HFFc6 (cell line): Measurements from ENCODE around the gene NDUFS3. TPM values are rescaled to one million over a fixed set of nuclear protein-coding genes. Genes with fewer than 3 reads are reported as not detected.

Experiments
- DNase-seq: peaks from one replicate; pipeline ENCODE4 v3.0.0-alpha.2; 2018
- H3K27ac Mint-ChIP-seq: 2 replicates; pipeline ENCODE4 v1.8.0; 2020; ENCODE audit warnings: mild to moderate bottlenecking, mixed read lengths
- H3K27me3 Mint-ChIP-seq: 2 replicates; pipeline ENCODE4 v1.8.0; 2021; ENCODE audit warnings: mild to moderate bottlenecking, moderate library complexity, mixed read lengths; ENCODE audit not compliant: insufficient read depth
- H3K36me3 Mint-ChIP-seq: 2 replicates; pipeline ENCODE4 v1.8.0; 2021; ENCODE audit warnings: low read depth, mixed read lengths
- H3K4me1 Mint-ChIP-seq: 2 replicates; pipeline ENCODE4 v1.8.0; 2020; ENCODE audit warnings: low read depth, mixed read lengths
- H3K4me3 Mint-ChIP-seq: 2 replicates; pipeline ENCODE4 v1.8.0; 2020; ENCODE audit warnings: mild to moderate bottlenecking, moderate library complexity, mixed read lengths
- H3K9me3 Mint-ChIP-seq: 2 replicates; pipeline ENCODE4 v1.8.0; 2020; ENCODE audit warnings: mild to moderate bottlenecking, mixed read lengths
- total RNA-seq, 6 experiments: library from RNA; stranded (reverse); fragmentation: NEBNext Ultra II Directional; extraction: Animal tissue kit (Norgen Biotek cat#: 25700); gene quantifications; 2 replicates in 1 of 6; 3 replicates in 5 of 6; pipeline ENCODE4 v1.2.3, GENCODE V29; 2021
- TF ChIP-seq, protein P1 (sequence below): fragments of 200-600 bp; sonication (generic); IDR thresholded peaks from 2 replicates; pipeline ENCODE4 v1.5.0; 2021; ENCODE audit warnings: antibody characterized with exemption, mild to moderate bottlenecking

Gene NDUFS3
- total RNA-seq, 6 experiments from 2014 or later = 97.0 to 105 (median 99.8) TPM

GRCh38 chr11:47628026-47628425, 49.2 kb downstream of the NDUFS3 start:
- H3K27me3 Mint-ChIP-seq = no peaks in the 10 kb centered on the region; the same call in 1 of the 2 replicates
- peaks cover 39% of the 10 kb centered on the region for H3K36me3 Mint-ChIP-seq

DNA sequence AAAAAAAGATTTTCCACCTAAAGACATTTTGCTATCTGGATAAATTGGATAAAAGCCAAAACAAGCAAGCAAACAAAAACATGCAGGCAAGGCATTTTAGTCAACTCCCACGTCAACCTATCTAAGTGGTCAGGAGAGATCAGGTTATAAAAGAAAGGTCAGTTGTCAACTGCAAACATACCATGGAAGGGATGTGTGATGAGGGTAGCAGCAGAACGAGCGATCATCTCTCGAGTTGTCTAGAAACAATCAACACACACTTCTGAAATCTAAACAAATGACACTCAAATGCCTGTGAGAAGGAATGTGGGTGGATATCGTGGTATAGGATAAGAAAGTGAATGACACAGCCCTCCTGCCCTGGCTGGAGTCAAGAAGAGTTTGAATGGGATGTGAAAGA, 52.6 kb downstream of the NDUFS3 start:
- TF ChIP-seq, protein P1, sequence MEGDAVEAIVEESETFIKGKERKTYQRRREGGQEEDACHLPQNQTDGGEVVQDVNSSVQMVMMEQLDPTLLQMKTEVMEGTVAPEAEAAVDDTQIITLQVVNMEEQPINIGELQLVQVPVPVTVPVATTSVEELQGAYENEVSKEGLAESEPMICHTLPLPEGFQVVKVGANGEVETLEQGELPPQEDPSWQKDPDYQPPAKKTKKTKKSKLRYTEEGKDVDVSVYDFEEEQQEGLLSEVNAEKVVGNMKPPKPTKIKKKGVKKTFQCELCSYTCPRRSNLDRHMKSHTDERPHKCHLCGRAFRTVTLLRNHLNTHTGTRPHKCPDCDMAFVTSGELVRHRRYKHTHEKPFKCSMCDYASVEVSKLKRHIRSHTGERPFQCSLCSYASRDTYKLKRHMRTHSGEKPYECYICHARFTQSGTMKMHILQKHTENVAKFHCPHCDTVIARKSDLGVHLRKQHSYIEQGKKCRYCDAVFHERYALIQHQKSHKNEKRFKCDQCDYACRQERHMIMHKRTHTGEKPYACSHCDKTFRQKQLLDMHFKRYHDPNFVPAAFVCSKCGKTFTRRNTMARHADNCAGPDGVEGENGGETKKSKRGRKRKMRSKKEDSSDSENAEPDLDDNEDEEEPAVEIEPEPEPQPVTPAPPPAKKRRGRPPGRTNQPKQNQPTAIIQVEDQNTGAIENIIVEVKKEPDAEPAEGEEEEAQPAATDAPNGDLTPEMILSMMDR = no peak
- H3K36me3 Mint-ChIP-seq = peaks cover 36% of the 10 kb centered on the region
- H3K4me3 Mint-ChIP-seq = no peak overlapping the region
- DNase-seq = no peak
- H3K27me3 Mint-ChIP-seq = no peaks in the 10 kb centered on the region; the same call in 1 of the 2 replicates
- H3K27ac Mint-ChIP-seq = no peak overlapping the region
- no peaks in the 10 kb centered on the region for H3K9me3 Mint-ChIP-seq
- no peaks in the 10 kb centered on the region for H3K4me1 Mint-ChIP-seq

More at GRCh38 chr11:47628026-47628425, 49.2 kb downstream of the NDUFS3 start:
- H3K4me1 Mint-ChIP-seq = no peaks in the 10 kb centered on the region
- H3K27ac Mint-ChIP-seq = no peak overlapping the region
- DNase-seq = no peak
- no peaks in the 10 kb centered on the region for H3K9me3 Mint-ChIP-seq
- TF ChIP-seq, protein P1 = no peak
- no peak overlapping the region for H3K4me3 Mint-ChIP-seq

Other genes with a start within 250 kb of the NDUFS3 start
- gene MYBPC3, start 226.4 kb upstream of the NDUFS3 start, total RNA-seq = not detected
- gene SPI1, start 200.5 kb upstream of the NDUFS3 start, total RNA-seq = not detected
- gene SLC39A13, start 170.5 kb upstream of the NDUFS3 start, total RNA-seq = 100 to 1,000 TPM in 2 of 6 experiments, 10 to 100 TPM in 4; 78.2 to 126 (median 86.4) TPM
- gene PSMC3, start 152.6 kb upstream of the NDUFS3 start, total RNA-seq = 100 to 1,000 TPM; 161 to 238 (median 220) TPM
- under 1 TPM in 1 of 6 experiments, not detected in 5; 0.22 TPM for gene RAPSN, start 129.9 kb upstream of the NDUFS3 start, total RNA-seq
- gene CELF1, start 25.9 kb upstream of the NDUFS3 start, total RNA-seq = 100 to 1,000 TPM; 103 to 131 (median 120) TPM
- 10 to 100 TPM; 51.8 to 64.2 (median 54.5) TPM for gene PTPMT1, start 13.5 kb upstream of the NDUFS3 start, total RNA-seq
- 10 to 100 TPM; 15.9 to 19.4 (median 18.4) TPM for gene KBTBD4, start 104 bp upstream of the NDUFS3 start, total RNA-seq
- not detected for gene FAM180B, start 7.6 kb downstream of the NDUFS3 start, total RNA-seq
- gene C1QTNF4, start 15.3 kb downstream of the NDUFS3 start, total RNA-seq = not detected
- 100 to 1,000 TPM; 132 to 163 (median 143) TPM for gene MTCH2, start 63.5 kb downstream of the NDUFS3 start, total RNA-seq
- 1 to 10 TPM in 4 of 6 experiments, under 1 TPM in 2; 0.71 to 1.8 (median 1.2) TPM for gene AGBL2, start 136.3 kb downstream of the NDUFS3 start, total RNA-seq
- gene FNBP4, start 188.3 kb downstream of the NDUFS3 start, total RNA-seq = 10 to 100 TPM; 41.4 to 43.6 (median 42.3) TPM